Measurements from ENCODE around the gene ZFHX3. TPM values are rescaled to one million over a fixed set of nuclear protein-coding genes. Genes with fewer than 3 reads are reported as not detected.

The ZFHX3 gene
- total and polyA plus RNA-seq, 2 donors from 2014 or later = 2.3 to 29.3 TPM

DNA sequence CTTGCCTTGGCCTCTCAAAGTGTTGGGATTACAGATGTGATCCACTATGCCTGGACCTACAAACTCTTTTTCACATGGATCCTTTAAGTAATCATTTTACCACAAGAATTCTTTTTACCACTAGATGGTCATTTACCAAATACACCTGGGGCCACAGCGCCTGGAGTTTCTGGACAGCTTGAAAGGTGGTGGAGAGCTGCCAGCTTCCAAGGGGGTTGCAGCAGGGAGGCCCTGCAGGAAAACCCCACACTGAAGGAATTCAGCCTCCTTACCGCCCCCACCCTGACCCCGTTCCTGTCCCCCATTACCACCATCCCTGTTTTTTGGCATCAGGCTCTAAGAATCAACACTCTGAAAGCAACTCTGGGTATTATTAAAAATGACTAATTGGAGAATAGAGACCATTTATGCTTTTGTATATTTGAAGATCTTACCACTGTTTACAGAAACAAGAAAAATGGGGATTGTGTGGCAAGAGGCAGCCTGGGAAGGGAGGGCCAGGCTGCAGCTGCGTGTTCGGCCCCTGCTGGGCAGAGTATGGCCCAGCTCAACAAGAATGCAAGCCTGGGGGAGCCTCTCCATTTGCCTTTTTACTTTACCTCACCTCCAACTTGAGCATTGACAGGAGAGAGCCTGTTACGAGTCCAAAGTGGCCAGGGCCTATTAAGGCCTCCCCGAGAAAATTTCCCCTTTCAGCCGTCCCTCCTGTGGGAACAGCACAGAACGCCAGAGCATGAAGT lies 209.9 kb downstream of the ZFHX3 start:
- H3K27ac ChIP-seq (ENCODE audit: low read depth in 2 of 2, low read length in 2 of 2) = no peak overlapping the region

DNA sequence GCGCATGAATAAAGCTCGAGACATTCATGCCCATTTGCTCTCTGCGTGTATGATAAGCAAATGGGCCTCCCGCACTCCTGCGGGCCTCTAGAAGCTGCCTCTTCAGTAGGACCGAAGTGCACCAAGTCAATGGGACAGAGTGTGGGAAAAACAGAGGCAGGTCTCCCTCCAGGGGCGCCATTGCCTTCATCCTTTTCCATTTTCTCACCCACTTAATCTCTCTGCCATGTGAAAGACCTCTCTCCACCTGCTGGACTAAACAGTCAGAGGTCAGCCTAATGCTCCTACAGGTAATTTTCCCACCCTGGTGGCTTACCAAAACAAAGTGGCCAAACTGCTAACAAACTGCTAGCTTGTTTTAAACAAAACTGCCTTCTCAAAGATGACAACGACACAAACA lies 210.9 kb downstream of the ZFHX3 start:
- TF ChIP-seq, protein P1, sequence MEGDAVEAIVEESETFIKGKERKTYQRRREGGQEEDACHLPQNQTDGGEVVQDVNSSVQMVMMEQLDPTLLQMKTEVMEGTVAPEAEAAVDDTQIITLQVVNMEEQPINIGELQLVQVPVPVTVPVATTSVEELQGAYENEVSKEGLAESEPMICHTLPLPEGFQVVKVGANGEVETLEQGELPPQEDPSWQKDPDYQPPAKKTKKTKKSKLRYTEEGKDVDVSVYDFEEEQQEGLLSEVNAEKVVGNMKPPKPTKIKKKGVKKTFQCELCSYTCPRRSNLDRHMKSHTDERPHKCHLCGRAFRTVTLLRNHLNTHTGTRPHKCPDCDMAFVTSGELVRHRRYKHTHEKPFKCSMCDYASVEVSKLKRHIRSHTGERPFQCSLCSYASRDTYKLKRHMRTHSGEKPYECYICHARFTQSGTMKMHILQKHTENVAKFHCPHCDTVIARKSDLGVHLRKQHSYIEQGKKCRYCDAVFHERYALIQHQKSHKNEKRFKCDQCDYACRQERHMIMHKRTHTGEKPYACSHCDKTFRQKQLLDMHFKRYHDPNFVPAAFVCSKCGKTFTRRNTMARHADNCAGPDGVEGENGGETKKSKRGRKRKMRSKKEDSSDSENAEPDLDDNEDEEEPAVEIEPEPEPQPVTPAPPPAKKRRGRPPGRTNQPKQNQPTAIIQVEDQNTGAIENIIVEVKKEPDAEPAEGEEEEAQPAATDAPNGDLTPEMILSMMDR (IDR thresholded peaks at IDR 0.05; ENCODE audit: borderline replicate concordance, extremely low read depth, insufficient read depth) = no peak
- no peak for FAIRE-seq
- intact Hi-C loops (cut with DNase I) = no loop called here
- H3K9me3 ChIP-seq (ENCODE audit: control insufficient read depth in 2 of 3, insufficient read depth in 1 of 3, low read length in 3 of 3) = no peaks in the 10 kb centered on the region
- H3K27me3 ChIP-seq (ENCODE audit: control insufficient read depth, insufficient read depth, low read length) = no peaks in the 10 kb centered on the region
- no peak overlapping the region for H3K9ac ChIP-seq (ENCODE audit: low read length in 3 of 3)
- H3K4me3 ChIP-seq (ENCODE audit: low read length in 3 of 3) = no peak overlapping the region
- no peak overlapping the region for H3K27ac ChIP-seq (ENCODE audit: low read depth in 2 of 2, low read length in 2 of 2)
- H3K36me3 ChIP-seq (ENCODE audit: control insufficient read depth in 2 of 3, insufficient read depth in 3 of 3, low read length in 3 of 3) = no peaks in the 10 kb centered on the region
- peaks cover 0 to 2% (median 0%) of the 10 kb centered on the region in 3 donors for H3K4me1 ChIP-seq (ENCODE audit: control insufficient read depth in 2 of 3, insufficient read depth in 2 of 3, low read depth in 1 of 3, low read length in 3 of 3)
- DNase-seq = no peak

More for the DNA sequence above, 209.9 kb downstream of the ZFHX3 start:
- TF ChIP-seq, protein P1 (IDR thresholded peaks at IDR 0.05; ENCODE audit: borderline replicate concordance, extremely low read depth, insufficient read depth) = no peak
- Histone ChIP-seq H3K36me3 (ENCODE audit: control insufficient read depth in 2 of 3, insufficient read depth in 3 of 3, low read length in 3 of 3) (no peaks in the 10 kb centered on the region), H3K9me3 (ENCODE audit: control insufficient read depth in 2 of 3, insufficient read depth in 1 of 3, low read length in 3 of 3) (no peaks in the 10 kb centered on the region), H3K4me3 (ENCODE audit: low read length in 3 of 3) (no peak overlapping the region), H3K27me3 (ENCODE audit: control insufficient read depth, insufficient read depth, low read length) (no peaks in the 10 kb centered on the region), H3K4me1 (ENCODE audit: control insufficient read depth in 2 of 3, insufficient read depth in 2 of 3, low read depth in 1 of 3, low read length in 3 of 3) (peaks cover 0 to 2% (median 0%) of the 10 kb centered on the region in 3 donors), H3K9ac (ENCODE audit: low read length in 3 of 3) (no peak overlapping the region)
- intact Hi-C loops (cut with DNase I) = no loop called here
- FAIRE-seq (no peak), DNase-seq (no peak)

DNA sequence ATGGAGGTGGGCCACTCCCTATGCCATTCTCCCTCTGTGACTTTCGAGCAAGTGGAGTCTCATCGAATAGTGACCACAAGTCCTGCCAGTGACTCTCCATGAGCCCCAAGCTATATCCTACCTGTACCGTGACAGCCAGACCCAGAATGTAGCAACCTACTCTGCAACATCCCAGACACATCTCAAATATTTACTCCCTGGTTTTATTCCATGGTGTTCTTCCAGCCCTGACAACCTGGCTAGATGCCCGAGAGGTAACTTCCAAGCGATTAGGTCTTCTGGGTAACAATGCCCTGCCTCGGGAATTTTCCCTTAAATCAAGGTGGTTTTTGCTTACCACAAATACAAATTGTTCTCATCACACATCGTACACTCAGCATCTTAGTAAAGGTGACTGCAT lies 211.7 kb downstream of the ZFHX3 start:
- FAIRE-seq (no peak), DNase-seq (no peak)
- H3K36me3 ChIP-seq (ENCODE audit: control insufficient read depth in 2 of 3, insufficient read depth in 3 of 3, low read length in 3 of 3) = no peaks in the 10 kb centered on the region
- H3K27me3 ChIP-seq (ENCODE audit: control insufficient read depth, insufficient read depth, low read length) = no peaks in the 10 kb centered on the region
- intact Hi-C loops (cut with DNase I) = no loop called here
- H3K9ac ChIP-seq (ENCODE audit: low read length in 3 of 3) = no peak overlapping the region
- TF ChIP-seq, protein P1 (IDR thresholded peaks at IDR 0.05; ENCODE audit: borderline replicate concordance, extremely low read depth, insufficient read depth) = no peak
- peaks cover 0 to 2% (median 0%) of the 10 kb centered on the region in 3 donors for H3K4me1 ChIP-seq (ENCODE audit: control insufficient read depth in 2 of 3, insufficient read depth in 2 of 3, low read depth in 1 of 3, low read length in 3 of 3)
- H3K9me3 ChIP-seq (ENCODE audit: control insufficient read depth in 2 of 3, insufficient read depth in 1 of 3, low read length in 3 of 3) = no peaks in the 10 kb centered on the region
- H3K4me3 ChIP-seq (ENCODE audit: low read length in 3 of 3) = no peak overlapping the region
- no peak overlapping the region for H3K27ac ChIP-seq (ENCODE audit: low read depth in 2 of 2, low read length in 2 of 2)

Data from kidney (tissue), 14 donors.